OCI-LY7 (cell line): ENCODE results near the gene SPAG4. TPM values are rescaled to one million over a fixed set of nuclear protein-coding genes. Genes with fewer than 3 reads are reported as not detected.

Experiments
- BruUV-seq: library from RNA; stranded (reverse); fragments of 400-500 nt; replicated peaks from 2 replicates; lab custom pipeline; 2021; lab: Mats Ljungman, UMichigan
- CTCF ChIA-PET: fragments of 300-600 bp; sonication (Branson Sonifier 250); formaldehyde crosslinking; loops from one replicate; lab custom pipeline; 2022; ENCODE audit warnings: antibody characterized with exemption; ENCODE audit not compliant: unreplicated experiment; lab: Charles Lee
- POLR2A ChIA-PET: fragments of 300-600 bp; sonication (Branson Sonifier 250); formaldehyde crosslinking; loops from one replicate; lab custom pipeline; 2022; ENCODE audit warnings: antibody characterized with exemption; lab: Charles Lee
- DNase-seq: peaks from one replicate; pipeline ENCODE4 v3.0.0-alpha.2; 2015; ENCODE audit warnings: low spot score
- H2AFZ ChIP-seq: fragments of 200-600 bp; sonication (generic), shearing (Covaris generic); 2 replicates; pipeline ENCODE4 v1.6.1; 2014; ENCODE audit warnings: mild to moderate bottlenecking, antibody characterized with exemption, low read length, moderate library complexity
- H3K27ac ChIP-seq: fragments of 200-600 bp; sonication (generic); 2 replicates; pipeline ENCODE4 v1.5.1; 2014; ENCODE audit warnings: mixed run types, low read depth, mild to moderate bottlenecking, moderate library complexity, low read length, inconsistent platforms; ENCODE audit not compliant: poor library complexity, severe bottlenecking
- H3K36me3 ChIP-seq: fragments of 200-600 bp; sonication (generic); 2 replicates; pipeline ENCODE4 v1.6.1; 2014; ENCODE audit warnings: mild to moderate bottlenecking, antibody characterized with exemption, low read length, moderate library complexity, mixed read lengths; ENCODE audit not compliant: insufficient read depth
- H3K4me1 ChIP-seq: fragments of 200-600 bp; sonication (generic); 2 replicates; pipeline ENCODE4 v1.5.1; 2014; ENCODE audit warnings: mild to moderate bottlenecking, low read length; ENCODE audit not compliant: insufficient read depth, poor library complexity, severe bottlenecking
- H3K4me2 ChIP-seq: fragments of 200-600 bp; sonication (generic); 2 replicates; pipeline ENCODE4 v1.6.1; 2014; ENCODE audit warnings: mild to moderate bottlenecking, low read length
- H3K4me3 ChIP-seq: fragments of 200-600 bp; sonication (generic); 2 replicates; pipeline ENCODE4 v1.5.1; 2014; ENCODE audit warnings: mild to moderate bottlenecking, low read depth, low read length; ENCODE audit not compliant: poor library complexity, severe bottlenecking
- H3K79me2 ChIP-seq: fragments of 200-600 bp; sonication (generic); 2 replicates; pipeline ENCODE4 v1.6.1; 2016; ENCODE audit warnings: low read depth, mild to moderate bottlenecking, low read length, moderate library complexity, mixed read lengths; ENCODE audit not compliant: insufficient read depth
- H3K9me2 ChIP-seq: fragments of 200-600 bp; sonication (generic); 2 replicates; pipeline ENCODE4 v1.6.1; 2016; ENCODE audit warnings: mild to moderate bottlenecking, low read length, mixed read lengths; ENCODE audit not compliant: insufficient read depth
- H3K9me3 ChIP-seq: fragments of 200-600 bp; sonication (generic); 2 replicates; pipeline ENCODE4 v1.6.1; 2014; ENCODE audit warnings: mild to moderate bottlenecking, mixed run types, low read length, mixed read lengths
- H4K20me1 ChIP-seq: fragments of 200-600 bp; sonication (generic); 2 replicates; pipeline ENCODE4 v1.6.1; 2014; ENCODE audit warnings: mild to moderate bottlenecking, antibody characterized with exemption, low read length, moderate library complexity, mixed read lengths; ENCODE audit not compliant: insufficient read depth
- CTCF ChIP-seq: fragments of 200-600 bp; sonication (generic); conservative IDR thresholded peaks from 2 replicates; pipeline ENCODE4 v1.5.1; 2014; ENCODE audit warnings: mild to moderate bottlenecking, antibody characterized with exemption, low read length, moderate library complexity, mixed read lengths
- EZH2phosphoT487 ChIP-seq: fragments of 200-600 bp; sonication (generic); IDR thresholded peaks from 2 replicates; pipeline ENCODE4 v1.6.1; 2018; ENCODE audit warnings: low read depth, borderline replicate concordance, mild to moderate bottlenecking, mixed run types, antibody characterized with exemption, low read length, moderate library complexity, mixed read lengths
- intact Hi-C: fragments of 100-400 bp; cut with micrococcal nuclease; formaldehyde crosslinking; loops from one replicate; pipeline ENCODE4 v1.10.0; 2022; ENCODE audit not compliant: unreplicated experiment
- total RNA-seq, 2 experiments: library from RNA; depleted of rRNA in 1 of 2; stranded (reverse); fragments of >200 nt in 1 of 2; shearing (Covaris generic) in 1 of 2; gene quantifications; 2 replicates each; pipeline ENCODE4 v1.2.3, GENCODE V29; 2014 to 2022

Gene SPAG4
- total RNA-seq, 2 experiments from 2014 or later = 24.7 to 64.2 TPM

DNA sequence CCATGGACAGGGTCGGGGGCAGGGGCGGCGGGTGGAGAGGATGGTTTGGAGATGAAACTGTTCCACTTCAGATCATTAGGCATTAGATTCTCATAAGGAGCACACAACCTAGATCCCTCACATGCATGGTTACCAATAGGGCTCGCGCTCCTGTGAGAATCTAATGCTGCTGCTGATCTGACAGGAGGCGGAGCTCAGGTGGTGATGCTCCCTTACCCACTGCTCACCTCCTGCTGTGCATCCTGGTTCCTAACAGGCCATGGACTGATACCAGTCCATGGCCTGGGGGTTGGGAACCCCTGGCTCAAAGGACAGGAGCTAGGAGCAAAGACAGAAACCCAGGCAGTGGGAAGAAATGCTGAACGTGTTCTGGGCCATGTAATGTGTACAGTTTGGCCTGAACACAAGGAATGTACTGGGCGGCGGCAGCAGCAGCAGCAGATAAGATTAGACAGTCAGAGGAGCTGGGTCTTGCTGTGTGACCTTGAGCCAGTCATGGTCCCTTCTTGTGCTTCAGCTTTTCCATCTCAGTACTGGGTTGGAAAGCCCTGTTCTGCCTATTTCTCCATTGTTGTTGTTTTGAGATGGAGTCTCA, 4.7 kb upstream of the SPAG4 start:
- DNase-seq = peak; percentile 55
- peak overlapping the region; percentile 64 for H3K4me2 ChIP-seq
- no peaks in the 10 kb centered on the region for H3K79me2 ChIP-seq
- intact Hi-C loops = loop anchor here (10.0 kb wide), 1 partner anchor 1926 kb away; the partner anchor contains the start of gene E2F1
- ChIA-PET CTCF (no interaction called here), POLR2A (interaction anchor here (0.7 to 1.7 kb wide), 2 partner anchors 132 to 902 kb away, joined by 3 read pairs; no protein-coding TSS in a partner anchor)
- peaks cover 95% of the 10 kb centered on the region for H3K4me1 ChIP-seq
- peak overlapping the region; percentile 12 for H3K4me3 ChIP-seq
- peak overlapping the region; percentile 93 for H3K27ac ChIP-seq
- peak overlapping the region; percentile 75; the same call in 1 of the 2 replicates for H2AFZ ChIP-seq
- no peaks in the 10 kb centered on the region for H4K20me1 ChIP-seq
- H3K36me3 ChIP-seq = no peaks in the 10 kb centered on the region
- no TSS peak for BruUV-seq
- H3K9me2 ChIP-seq = no peaks in the 10 kb centered on the region
- peaks cover 8% of the 10 kb centered on the region; the same call in 1 of the 2 replicates for H3K9me3 ChIP-seq
- no peak for TF ChIP-seq EZH2phosphoT487
- TF ChIP-seq CTCF = no peak

- TF ChIP-seq CTCF (no peak), EZH2phosphoT487 (no peak)
- no peaks in the 10 kb centered on the region for H3K36me3 ChIP-seq
- peak overlapping the region; percentile 65 for H3K4me2 ChIP-seq
- H3K79me2 ChIP-seq = no peaks in the 10 kb centered on the region
- peak overlapping the region; percentile 93 for H3K27ac ChIP-seq
- no peaks in the 10 kb centered on the region for H4K20me1 ChIP-seq
- H3K9me2 ChIP-seq = no peaks in the 10 kb centered on the region
- no TSS peak for BruUV-seq
- CTCF ChIA-PET = no interaction called here
- intact Hi-C loops = loop anchor here (10.0 kb wide), 1 partner anchor 1927 kb away; the partner anchor contains the start of gene E2F1
- DNase-seq = peak; percentile 97
- H3K4me3 ChIP-seq = peak overlapping the region; percentile 12
- POLR2A ChIA-PET = interaction anchor here (0.7 to 1.4 kb wide), 2 partner anchors 72 to 335 kb away, joined by 3 to 5 read pairs; no protein-coding TSS in a partner anchor
- H3K4me1 ChIP-seq = peaks cover 91% of the 10 kb centered on the region
- peaks cover 8% of the 10 kb centered on the region; the same call in 1 of the 2 replicates for H3K9me3 ChIP-seq
- H2AFZ ChIP-seq = no peak overlapping the region; the same call in 1 of the 2 replicates
These were observed 4.1 kb upstream of the SPAG4 start for GRCh38 chr20:35611482-35611881.
